ENCODE data around the gene RNU5D-1.

RNU5D-1 gene

DNA sequence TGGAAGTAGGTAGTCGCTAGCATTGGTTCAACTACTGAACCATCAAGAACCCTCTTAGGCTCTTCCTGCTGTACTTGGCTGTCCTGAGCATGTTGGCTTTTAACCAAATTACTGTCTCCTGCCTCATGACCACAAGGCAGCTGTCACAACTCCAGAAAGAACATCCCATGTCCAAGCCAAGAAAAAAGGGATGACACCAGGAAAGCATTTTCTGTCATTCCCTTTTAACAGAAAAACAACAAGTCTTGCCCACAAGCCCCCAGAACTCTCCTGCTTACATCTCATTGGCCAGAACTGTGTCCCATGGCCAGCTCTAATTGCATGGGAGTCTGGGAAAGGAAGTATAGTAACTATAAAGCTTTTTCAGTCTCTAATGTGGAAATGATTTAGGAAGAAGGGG, 2.4 kb upstream of the RNU5D-1 start:
- DNase-seq (ENCODE audit: low read depth in 2 of 2): no peak

DNA sequence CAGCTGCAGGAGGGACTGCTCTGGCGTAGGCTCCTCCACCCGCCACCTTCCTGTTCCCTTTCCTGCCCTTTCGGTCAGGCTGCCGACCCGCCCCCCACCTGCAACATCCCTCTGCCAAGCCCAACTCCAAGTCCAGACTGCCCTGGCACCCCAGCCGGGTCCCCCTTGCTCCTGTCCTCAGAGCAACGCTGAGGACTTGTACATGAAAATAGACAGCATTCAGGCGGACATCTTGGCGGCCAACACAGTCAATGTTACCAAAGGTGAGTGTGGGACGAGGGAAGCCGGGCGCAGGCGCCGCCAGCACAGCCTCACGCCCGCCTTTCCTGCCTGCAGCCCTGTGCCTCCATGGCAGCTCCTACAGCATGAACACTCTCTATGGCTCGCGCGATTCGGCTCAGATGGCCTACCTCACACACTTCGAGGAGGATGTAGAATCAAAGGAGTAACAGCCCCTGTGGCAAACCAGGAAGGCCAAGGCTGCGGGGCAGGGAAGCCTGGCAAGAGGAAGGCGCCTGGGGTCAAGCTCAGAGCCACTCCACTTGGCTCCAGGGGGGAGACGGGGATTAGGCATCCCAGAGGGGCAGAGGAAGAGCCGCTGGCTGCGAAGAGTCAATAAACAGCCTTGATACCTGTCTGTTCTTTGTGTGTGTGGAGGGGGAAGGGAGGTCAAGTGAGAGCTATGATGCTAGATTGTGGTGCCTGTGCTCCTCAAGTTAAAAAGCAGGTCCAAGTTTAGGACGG, 5.8 kb downstream of the RNU5D-1 start:
- no peak for DNase-seq (ENCODE audit: low read depth in 2 of 2)

DNA sequence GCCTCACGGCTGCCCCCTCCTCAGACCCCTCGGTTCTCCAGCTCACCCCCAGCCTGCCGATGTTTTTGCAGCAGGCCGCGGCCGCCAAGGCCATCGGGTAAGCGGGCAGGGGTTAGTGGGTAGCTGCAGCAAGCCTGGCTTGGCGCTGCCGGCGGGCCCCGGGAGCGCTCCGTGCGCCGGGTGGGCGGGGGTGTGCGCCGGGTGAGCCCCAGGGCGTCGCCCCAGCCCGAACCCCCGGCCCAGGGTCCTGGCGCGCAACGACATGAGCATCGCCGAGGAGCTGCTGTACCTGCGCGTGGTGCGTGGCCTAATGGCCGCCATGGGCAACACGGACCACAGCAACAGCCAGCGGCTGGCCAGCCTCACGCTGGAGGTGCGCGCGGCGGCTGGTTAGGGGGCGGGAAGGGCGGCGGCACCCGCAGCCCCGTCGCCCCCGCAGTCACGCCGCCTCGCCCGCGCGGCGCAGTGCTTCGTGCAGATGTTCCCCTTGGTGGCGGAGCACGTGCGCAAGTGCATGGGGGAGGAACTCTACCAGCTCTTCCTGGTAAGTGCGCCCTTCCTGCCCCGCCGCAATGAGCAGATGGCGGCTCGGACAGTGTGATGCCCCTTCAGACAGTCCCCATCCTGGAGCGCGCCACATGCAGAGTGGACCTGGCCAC, 6.5 kb downstream of the RNU5D-1 start:
- DNase-seq (ENCODE audit: low read depth in 2 of 2): no peak

DNA sequence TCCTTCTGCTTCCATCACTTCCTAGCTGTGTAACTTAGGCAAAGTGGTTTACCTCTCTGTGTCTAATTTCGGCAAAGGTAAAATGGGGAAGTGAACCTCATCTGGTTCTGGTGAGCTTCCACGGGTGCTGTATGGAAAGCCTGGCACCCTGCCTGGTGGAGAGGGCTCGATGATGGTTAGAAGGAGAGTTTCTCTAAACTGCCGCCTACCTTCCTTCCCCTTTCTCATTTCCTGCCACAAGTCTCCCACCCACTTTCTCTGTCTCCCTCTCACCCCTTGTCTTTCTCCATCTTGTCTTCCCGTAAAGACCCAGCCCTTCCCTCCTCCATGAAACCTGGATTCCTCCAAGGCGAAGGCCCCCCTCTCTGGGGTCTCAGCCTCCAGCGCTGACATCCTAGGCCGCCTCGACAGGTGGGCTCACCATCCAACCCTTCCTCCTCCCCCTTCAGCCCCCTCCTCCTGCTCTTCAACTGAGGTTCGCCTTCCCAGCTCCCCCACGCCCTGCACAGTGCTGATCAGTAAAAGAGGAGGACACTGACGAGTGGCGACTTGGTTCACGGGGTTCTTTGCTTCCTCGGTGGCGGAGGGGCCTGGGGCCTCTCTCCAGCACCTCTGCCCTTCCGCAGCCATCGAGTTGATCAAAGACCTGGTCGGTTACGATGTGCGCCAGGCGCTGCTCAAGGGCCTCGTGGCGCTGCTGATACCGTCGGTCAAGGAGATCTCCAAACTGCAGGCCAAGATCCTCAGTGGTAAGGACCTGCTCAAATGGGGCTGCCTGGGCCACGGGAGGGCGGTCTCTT, 7.3 kb downstream of the RNU5D-1 start:
- no peak for DNase-seq (ENCODE audit: low read depth in 2 of 2)

DNA sequence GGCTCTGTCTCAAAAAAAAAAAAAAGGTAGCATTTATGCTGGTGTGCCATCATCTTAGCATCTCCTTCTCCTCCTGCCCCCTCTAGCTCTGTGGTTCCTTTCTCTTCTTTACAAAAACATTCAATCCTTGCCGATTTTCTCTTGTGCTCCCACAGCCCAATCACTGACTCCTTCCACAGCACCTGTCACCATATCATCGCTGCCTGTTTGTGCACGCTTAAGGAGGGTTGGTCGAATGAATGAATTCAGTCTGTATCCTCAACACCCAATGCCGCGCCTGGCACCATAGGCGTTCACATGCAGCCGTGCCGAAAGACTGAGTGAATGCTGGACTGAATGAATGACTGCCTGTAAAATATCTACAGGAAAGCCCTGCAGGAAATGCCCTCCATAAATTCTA, 7.9 kb downstream of the RNU5D-1 start:
- no peak for DNase-seq (ENCODE audit: low read depth in 2 of 2)

DNA sequence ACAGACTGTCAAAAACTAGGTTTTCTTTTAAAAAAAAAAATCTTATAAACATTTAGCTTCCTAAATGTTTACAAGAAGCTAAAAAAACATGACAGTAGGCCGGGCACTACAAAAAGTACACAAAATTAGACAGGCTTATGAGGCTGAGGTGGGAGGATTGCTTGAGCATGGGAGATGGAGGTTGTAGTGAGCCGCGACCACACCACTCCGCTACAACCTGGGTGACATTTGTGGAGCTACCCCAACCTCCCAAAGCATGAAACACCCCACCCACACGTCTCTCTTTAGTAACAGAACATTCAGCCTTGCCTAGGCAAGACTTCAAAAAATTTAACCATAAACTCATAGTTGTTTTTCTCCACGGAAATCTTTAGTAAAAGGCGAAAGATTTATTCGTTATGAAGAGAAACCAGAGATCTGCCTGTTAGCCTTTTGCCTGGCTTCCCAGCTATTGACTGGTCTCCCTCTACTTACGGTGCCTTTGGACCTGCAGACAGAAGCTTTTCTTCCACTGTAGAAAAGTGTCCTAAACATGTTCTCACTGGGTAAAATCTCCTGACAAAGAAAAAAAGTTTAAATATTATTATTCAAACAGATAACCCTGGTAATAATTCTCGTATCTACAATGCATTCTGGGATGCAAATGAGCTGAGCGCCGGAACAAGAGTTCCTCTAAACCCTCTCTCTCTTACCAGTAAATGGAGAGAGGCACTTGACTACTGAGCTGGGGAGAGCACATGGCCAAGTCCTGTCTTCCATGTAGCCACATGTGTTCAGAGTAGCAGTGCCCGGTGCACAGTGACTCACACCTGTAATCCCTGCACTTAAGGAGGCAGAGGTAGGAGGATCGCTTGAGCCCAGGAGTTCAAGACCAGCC, 9.2 kb downstream of the RNU5D-1 start:
- DNase-seq (ENCODE audit: low read depth in 2 of 2): no peak

DNA sequence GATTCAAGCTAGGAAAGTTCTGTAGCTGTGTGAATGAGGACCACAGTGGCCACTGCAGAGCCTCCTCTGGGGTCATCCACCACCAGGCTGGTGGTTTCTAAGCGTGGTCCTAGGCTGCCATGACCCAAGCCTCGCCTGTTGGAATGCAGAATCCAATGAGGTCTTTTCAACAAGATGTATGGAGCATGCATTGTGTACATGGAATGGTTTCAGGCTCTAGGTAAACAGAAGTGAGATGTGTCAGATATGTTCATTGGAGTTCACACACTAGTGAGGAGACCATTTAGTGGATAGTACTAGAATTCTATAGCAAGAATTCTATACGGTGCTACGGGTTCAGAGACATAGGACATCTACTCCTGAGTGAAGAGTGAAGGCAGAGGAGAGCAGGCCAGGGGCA, 10.7 kb downstream of the RNU5D-1 start:
- no peak for DNase-seq (ENCODE audit: low read depth in 2 of 2)

DNA sequence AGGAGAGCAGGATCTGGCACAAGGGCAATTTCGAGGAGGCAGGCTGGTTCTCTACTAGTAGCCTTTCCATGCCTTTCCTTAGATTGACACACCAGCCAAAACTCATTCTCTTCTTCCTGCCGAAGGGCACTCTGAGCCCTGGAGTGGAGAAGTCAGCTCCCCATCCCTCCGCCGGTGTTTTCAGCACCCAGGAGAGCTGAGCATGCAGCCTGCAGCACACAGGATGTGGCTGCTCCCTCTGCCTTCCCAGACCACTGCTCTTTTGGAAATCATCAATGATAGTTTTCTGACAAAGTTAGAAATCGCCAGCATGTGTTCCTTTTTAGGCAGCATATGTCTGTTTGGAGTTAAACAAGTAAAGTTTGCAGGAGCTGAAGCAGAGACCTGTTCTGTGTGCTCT, 11.7 kb downstream of the RNU5D-1 start:
- no peak for DNase-seq (ENCODE audit: low read depth in 2 of 2)

DNA sequence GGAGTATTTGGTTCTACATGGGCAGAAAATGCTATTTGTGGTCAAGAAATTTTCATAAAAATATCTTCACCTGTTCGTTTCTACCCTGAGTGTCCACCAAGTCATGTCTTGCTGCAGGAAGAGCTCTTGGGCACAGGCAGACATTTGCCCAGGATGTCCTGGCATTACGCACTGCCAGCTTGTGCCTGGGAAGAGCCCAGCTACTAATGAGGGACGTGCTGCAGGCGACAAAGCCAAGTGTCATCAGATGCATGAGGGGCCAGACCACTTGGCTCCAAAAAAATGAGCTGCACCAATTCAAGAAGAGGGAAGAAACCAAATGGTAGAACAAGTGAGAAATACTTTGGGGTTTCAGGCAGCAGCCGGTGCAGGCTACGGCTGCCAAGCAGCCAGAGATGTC, 12.9 kb downstream of the RNU5D-1 start:
- DNase-seq (ENCODE audit: low read depth in 2 of 2): no peak

DNA sequence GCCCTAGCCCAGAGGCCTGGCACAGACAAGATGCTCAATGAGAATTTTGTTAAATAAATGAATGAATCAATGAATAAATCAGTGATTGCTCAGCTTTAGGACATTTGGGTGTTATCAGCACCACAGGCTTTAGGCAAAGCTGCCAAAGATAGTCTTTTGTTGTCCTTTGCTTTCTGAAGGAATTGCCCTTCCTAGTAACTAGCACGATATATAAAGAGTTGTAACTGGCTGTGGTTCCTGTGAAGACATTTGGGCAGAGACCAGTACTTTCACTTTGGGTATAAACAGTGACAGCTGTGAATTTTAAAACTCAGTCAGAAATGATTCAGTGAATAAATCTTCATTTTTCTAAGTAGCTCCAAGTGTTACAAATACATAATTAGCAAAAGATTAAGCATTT, 13.3 kb downstream of the RNU5D-1 start:
- DNase-seq (ENCODE audit: low read depth in 2 of 2): no peak

DNA sequence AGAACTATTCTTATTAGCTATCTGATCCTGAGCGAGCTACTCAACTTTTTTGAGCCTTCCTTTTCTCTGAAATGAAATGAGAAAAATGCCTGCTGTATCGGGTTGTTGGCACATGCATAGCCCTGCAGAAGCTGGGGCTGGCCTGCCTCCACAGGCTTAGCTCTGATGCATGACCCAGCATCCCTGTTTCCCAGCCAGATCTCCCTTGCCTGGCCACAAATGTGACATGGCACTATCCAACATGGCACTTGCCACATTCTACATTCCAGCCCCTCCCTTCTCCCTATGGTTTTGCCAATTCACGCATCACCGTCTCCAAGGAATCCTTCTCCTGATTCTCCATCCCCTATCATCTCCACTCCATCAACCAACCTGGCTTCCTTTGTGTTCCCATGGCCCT, 13.8 kb downstream of the RNU5D-1 start:
- no peak for DNase-seq (ENCODE audit: low read depth in 2 of 2)

DNA sequence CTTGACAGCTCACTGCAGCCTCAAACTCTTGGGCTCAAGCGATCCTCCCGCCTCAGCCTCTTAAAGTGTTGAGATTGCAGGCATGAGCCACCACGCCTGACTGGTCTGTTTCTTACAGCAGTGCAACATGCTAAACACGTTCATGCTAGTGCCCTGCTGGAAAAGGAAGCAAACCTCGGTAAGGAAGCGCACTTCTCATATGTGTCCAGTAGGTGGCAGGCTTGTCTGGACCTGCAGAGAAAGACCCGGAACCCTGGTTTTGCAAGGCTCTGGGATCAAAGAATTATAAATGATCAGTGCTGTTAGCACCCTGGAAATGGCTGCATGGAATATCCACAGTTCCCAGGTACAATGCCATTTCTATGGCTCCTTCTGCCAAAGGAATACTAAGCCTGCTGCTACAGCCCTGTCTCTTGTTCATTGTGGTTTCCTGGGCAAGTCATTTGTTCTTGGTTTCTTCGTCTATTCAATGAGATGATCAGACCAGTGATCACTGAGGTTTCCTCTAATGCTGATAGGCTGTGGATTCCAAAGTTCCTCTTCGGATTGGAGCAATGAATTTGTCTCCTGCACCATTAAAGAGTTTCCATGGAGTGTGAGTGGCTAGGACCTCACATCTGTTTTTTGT, 15.9 kb downstream of the RNU5D-1 start:
- no peak for DNase-seq (ENCODE audit: low read depth in 2 of 2)

DNA sequence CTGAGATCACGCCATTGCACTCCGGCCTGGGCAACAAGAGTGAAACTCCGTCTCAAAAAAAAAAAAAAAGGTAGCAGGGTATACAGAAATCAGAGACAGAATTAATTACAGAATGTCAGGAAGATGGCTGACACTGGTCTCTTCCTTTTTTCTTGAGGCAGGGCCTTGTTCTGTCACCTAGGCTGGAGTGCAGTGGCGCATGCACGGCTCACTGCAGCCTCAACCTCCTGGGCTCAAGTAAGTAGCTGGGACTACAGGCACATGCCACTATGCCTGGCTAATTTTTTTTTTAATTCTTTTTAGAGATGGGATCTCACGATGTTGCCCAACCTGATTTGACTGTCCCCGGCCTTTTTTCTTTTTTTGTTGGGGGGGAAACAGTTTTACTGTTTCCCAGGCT, 16.4 kb downstream of the RNU5D-1 start:
- no peak for DNase-seq (ENCODE audit: low read depth in 2 of 2)

DNA sequence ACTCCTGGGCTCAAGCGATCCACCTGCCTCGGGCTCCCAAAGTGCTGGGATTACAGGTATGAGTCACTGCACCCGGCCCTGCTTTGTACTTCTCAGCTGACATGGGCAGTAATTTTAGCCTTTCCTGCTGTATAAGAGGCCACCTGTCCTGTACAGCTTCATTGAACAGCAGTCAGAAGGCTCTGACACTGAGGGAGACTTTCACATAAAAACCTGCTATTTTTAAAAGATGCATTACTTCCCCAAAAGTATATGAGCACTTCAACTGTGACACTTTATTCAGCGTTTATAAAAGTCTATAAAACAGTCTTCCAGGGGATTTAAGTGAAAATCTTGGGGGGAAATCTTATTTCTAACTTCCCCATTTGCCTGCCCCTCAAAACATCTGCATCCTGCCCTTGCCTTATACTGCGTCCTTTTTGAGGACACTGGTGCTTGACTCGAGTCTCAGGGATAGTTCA, 17.6 kb downstream of the RNU5D-1 start:
- DNase-seq (ENCODE audit: low read depth in 2 of 2): no peak

DNA sequence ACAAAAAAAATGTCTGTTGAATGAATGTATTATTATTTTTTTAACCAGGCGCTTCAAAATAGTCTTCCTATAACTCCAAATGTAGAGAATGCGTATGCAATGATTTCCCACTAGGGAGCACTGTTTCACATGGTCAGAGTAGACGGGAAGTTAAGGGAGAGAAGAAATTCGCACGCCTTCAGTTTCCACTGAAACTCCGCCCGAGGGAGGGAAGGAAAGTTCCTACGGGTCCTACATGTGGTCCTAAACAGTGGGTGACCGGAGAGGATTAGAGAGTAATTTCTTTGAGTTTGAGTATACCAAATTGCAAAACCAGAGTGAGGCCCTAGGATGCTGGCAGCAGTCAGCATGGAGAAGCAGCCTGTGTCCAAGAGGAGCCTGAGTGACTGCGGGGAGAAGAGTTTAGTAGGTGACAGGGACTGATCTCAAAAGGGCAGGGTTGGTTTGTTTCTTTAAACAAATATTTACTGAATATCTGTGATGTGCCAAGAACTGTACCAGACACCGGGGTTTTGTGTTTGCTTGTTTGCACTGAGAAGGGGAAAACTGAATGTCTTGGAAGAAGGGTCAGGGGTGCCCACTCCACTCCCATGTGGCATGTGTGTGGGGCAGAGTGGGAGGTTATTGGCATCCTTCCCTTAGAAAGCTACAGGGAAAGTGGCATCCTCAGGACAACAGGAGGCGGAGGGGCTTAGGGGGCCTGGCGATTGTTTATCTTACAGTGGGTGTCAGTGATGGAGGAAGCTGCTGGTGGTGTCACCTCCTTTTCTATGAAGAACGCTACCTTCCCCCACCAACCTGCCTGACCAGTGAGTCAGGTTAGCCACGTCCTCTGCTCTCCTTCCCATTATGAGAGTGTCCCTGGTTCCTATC, 22.8 kb downstream of the RNU5D-1 start:
- DNase-seq (ENCODE audit: low read depth in 2 of 2): no peak

DNA sequence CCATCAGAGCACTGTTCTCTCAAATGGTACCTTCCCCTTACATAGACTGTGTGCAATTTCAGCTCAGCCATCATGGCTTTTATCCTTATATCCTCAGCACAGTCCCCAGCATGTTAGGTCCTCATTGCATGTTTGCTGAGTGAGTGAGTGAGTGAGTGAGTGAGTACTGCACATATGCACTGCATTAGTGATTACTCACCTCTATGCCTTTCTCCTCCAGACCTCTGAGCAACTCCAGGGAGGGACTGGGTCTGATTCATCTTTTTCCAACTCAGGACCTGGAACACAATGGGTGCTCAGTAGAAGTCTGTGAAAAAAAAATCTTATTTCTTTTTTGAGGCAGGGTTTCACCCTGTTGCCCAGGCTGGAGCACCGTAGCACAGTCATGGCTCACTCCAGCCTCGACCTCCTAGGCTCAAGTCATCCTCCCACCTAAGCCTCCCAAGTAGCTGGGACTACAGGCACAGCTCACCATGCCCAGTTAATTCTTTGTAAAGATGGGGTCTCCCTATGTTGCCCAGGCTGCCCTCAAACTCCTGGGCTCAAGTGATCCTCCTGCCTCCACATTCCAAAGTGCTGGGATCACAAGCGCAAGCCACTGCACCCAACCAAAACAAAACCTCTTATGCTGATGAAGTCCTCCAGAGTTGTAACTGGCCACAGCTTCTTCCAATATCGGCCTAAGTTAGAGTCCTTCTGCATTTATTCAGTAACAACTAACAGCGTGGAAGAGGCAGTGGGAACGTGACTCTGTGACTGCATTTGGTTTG, 23.7 kb downstream of the RNU5D-1 start:
- DNase-seq (ENCODE audit: low read depth in 2 of 2): no peak

DNA sequence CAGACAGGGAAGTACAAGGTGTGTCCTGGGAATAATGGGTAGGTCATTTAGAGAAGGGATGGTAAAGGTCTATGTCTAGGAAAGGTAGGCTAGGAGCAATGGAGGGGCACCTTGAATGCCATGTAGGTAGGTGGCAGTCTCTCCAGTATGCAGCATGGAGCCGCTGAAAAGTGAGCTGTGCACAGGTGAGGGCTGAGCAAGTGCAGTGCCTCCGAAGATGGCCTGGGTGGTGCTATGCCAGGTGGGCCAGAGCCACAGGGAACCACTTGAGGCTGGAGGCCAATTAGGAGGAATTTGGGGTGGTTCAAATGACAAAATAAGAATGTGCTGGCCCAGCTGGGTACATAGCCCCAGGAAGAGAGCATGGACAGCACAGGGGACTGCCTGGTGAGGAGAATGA, 25.0 kb downstream of the RNU5D-1 start:
- no peak for DNase-seq (ENCODE audit: low read depth in 2 of 2)

DNA sequence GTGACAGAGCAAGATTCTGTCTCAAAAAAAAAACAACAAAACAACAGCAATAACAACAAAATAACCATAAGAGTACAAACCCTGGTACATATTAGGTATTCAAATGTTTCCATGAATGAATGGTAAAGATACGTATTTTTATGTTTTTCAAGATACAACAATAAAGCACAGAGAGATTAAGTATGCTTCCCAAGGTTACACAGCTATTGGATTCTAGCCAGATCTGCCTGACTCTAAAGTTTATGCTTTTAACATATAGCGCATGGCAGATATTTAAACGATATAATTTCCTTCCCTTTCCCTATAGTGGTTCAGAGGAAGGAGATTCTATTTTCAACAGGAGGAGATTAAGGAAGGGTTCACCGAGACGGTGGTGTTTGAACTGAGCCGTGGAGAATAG, 25.5 kb downstream of the RNU5D-1 start:
- no peak for DNase-seq (ENCODE audit: low read depth in 2 of 2)

DNA sequence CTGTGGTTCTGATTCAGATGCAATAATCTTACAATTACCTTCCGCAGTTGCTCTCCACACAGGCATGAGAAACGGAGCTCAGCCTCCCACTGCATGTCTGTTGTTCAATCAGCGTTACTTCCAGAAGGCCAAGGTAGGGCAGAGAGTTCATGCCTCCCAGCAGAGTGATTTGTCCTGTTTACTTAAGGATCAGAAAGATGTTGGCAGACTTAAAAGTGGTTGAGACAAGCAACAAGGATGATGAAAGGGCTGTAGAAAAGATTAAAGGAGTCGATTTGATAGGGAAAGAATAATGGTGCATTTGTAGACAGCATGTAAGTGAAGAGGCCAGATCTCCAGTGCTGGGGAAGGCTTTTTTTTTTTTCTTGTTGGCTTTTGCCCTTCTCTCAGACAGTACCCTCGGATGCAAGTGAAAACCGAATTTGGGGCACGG, 29.8 kb downstream of the RNU5D-1 start:
- DNase-seq (ENCODE audit: low read depth in 2 of 2): no peak

DNA sequence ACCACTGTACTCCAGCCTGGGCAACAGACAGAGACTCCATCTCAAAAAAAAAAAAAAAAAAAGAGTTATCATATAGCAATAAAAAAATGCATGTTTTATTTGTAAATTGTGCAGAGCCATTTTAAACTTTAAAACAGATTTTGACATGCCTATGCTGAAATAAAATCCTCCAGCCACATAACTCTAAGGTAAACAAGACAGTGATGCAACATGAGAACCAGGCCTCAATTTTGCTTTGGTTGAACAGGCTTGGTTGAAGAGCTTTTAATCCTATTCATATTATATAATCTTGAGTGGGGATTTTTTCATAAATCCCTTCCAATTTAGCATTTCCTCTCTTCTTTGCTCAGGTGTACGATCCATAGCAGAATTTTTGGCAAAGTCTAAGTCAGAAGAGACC, 30.4 kb downstream of the RNU5D-1 start:
- no peak for DNase-seq (ENCODE audit: low read depth in 2 of 2)

Measured in stimulated activated CD8-positive, alpha-beta memory T cell treated with anti-CD3 and anti-CD28 coated beads, Interleukin-7, amount 100 ng/mL, for 1 hour (primary cell).